Fibroblast of skin of right biceps (primary cell): Measurements from ENCODE around the gene DTNBP1.
"Not testable (repeated sequence)": the region's sequence is repeated elsewhere in the genome, so short reads cannot be mapped to it uniquely, and the experiment has no call there.

Experiments used
- DNase-seq: peaks from one replicate; pipeline ENCODE4 v3.0.0-alpha.2; 2013

The DTNBP1 gene

GRCh38 chr6:15666896-15667295 lies 4.1 kb upstream of the DTNBP1 start:
- DNase-seq, result not testable (repeated sequence)

- DNase-seq, result no peak
Measured at GRCh38 chr6:15665237-15665636, 2.4 kb upstream of the DTNBP1 start.

GRCh38 chr6:15663130-15663871 lies 473 bp upstream of the DTNBP1 start:
- no peak for DNase-seq

- DNase-seq, result no peak
Measured at GRCh38 chr6:15661853-15662325, 939 bp downstream of the DTNBP1 start.

GRCh38 chr6:15659181-15659580 lies 3.6 kb downstream of the DTNBP1 start:
- no peak for DNase-seq

GRCh38 chr6:15658181-15658744 lies 4.6 kb downstream of the DTNBP1 start:
- DNase-seq, result no peak

- DNase-seq, result no peak
Measured at GRCh38 chr6:15657290-15657689, 5.5 kb downstream of the DTNBP1 start.

- no peak for DNase-seq
Measured at GRCh38 chr6:15656145-15656544, 6.7 kb downstream of the DTNBP1 start.

- DNase-seq, result peak; percentile 15
Measured at GRCh38 chr6:15654250-15654649, 8.6 kb downstream of the DTNBP1 start.

- DNase-seq, result no peak
Measured at GRCh38 chr6:15653581-15653980, 9.2 kb downstream of the DTNBP1 start.

- peak; percentile 17 for DNase-seq
Measured at GRCh38 chr6:15650004-15650559, 12.7 kb downstream of the DTNBP1 start.

- no peak for DNase-seq
Measured at GRCh38 chr6:15644904-15645303, 17.9 kb downstream of the DTNBP1 start.

- no peak for DNase-seq
Measured at GRCh38 chr6:15643542-15643941, 19.3 kb downstream of the DTNBP1 start.

- DNase-seq, result no peak
Measured at GRCh38 chr6:15642276-15642675, 20.6 kb downstream of the DTNBP1 start.

- no peak for DNase-seq
Measured at GRCh38 chr6:15638373-15638772, 24.5 kb downstream of the DTNBP1 start.

- DNase-seq, result no peak
Measured at GRCh38 chr6:15631432-15631831, 31.4 kb downstream of the DTNBP1 start.

- DNase-seq, result no peak
Measured at GRCh38 chr6:15630202-15630601, 32.6 kb downstream of the DTNBP1 start.

GRCh38 chr6:15629487-15629886 lies 33.3 kb downstream of the DTNBP1 start:
- DNase-seq, result no peak

- peak; percentile 85 for DNase-seq
Measured at GRCh38 chr6:15628499-15629131, 34.2 kb downstream of the DTNBP1 start.

- DNase-seq, result peak; percentile 69
Measured at GRCh38 chr6:15627821-15628220, 35.0 kb downstream of the DTNBP1 start.

GRCh38 chr6:15626878-15627674 lies 35.8 kb downstream of the DTNBP1 start:
- no peak for DNase-seq

- no peak for DNase-seq
Measured at GRCh38 chr6:15626160-15626559, 36.7 kb downstream of the DTNBP1 start.
